GM19043 (cell line): ENCODE measurements around the gene MKNK2.

ENCODE experiments used
- ATAC-seq: cut with Tn5 transposase; IDR thresholded peaks from one replicate; pipeline ENCODE4 v1.9.1; 2021; ENCODE audit warnings: low read depth; ENCODE audit not compliant: unreplicated experiment

The MKNK2 gene

DNA sequence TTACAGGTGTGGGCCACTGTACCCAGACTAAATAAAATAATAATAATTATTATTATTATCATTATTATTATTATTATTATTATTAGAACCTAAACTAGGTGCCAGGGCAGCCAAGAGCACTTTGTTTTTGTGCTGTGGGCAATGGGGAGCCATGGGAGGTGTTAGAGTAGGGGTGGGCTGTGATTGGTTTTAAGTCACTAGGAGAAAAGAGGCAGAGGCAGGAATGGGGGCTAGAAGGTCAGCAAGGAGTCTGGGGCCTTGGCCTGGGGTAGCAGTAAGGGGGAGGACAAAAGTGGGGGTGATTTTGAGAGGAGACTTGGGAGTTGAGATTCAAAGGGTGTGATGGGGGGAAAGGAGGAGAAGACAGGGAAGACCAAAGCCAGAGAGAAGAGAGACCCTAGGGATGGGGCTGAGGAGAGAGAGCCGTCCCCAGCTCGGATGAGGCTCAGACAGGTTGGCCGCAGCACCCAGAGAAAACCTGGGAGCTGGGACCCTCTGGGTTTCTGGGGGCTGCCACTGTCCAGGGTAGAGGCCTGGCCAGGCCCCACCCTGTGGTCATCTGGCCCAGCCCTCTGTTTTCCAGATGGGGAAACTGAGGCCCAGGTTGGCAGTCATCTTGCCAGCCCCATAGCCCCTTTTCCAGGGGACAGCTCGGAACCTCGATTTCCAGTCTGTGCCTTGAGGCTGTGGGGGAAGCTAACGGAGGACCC is 17.8 kb downstream of the MKNK2 start:
- no peak for ATAC-seq

- no peak for ATAC-seq
Observed at GRCh38 chr19:2032296-2032941, 18.6 kb downstream of the MKNK2 start.

DNA sequence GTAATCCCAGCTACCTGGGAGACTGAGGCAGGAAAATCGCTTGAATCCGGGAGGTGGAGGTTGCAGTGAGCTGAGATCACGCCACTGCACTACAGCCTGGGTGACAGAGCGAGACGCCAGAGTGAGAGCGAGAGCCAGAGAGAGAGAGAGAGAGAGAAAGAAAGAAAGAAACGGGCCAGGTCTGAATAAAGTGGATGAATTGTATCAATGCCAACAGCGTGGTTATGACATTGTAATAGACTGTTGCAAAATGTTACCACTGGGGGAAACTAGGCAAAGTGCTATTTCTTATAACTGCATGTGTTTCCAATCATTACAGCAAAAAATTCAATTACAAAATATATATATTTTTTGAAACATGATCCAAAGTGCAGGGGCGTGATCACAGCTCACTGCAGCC is 23.7 kb downstream of the MKNK2 start:
- no peak for ATAC-seq

GRCh38 chr19:2026770-2027169 is 24.3 kb downstream of the MKNK2 start:
- ATAC-seq = no peak

DNA sequence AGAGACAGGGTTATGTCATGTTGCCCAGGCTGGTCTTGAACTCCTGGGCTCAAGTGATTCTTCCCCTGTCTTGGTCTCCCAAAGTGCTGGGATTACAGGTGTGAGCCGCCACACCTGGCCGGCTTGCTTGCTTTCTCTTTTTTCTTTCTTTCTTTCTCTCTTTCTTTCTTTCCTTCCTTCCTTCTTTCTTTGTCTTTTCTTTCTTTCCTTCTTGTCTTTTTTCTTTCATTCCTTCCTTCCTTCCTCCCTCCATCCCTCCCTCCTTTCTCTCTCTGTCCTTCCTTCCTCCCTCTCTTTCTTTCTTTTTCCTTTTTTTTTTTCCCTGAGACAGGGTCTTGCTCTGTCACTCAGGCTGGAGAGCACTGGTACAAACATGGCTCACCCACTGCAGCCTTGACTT is 28.8 kb downstream of the MKNK2 start:
- no peak for ATAC-seq

- no peak for ATAC-seq
Observed at GRCh38 chr19:2021453-2022140, 29.4 kb downstream of the MKNK2 start.

GRCh38 chr19:2018752-2019151 is 32.3 kb downstream of the MKNK2 start:
- no peak for ATAC-seq

GRCh38 chr19:2016041-2016807 is 34.8 kb downstream of the MKNK2 start:
- no peak for ATAC-seq

GRCh38 chr19:2015608-2015950 is 35.5 kb downstream of the MKNK2 start, which contains the start of gene BTBD2:
Gene BTBD2 (minus strand): TSS chr19:2015714. CDS start chr19:2015703, 11 bp downstream.
- ATAC-seq = no peak

DNA sequence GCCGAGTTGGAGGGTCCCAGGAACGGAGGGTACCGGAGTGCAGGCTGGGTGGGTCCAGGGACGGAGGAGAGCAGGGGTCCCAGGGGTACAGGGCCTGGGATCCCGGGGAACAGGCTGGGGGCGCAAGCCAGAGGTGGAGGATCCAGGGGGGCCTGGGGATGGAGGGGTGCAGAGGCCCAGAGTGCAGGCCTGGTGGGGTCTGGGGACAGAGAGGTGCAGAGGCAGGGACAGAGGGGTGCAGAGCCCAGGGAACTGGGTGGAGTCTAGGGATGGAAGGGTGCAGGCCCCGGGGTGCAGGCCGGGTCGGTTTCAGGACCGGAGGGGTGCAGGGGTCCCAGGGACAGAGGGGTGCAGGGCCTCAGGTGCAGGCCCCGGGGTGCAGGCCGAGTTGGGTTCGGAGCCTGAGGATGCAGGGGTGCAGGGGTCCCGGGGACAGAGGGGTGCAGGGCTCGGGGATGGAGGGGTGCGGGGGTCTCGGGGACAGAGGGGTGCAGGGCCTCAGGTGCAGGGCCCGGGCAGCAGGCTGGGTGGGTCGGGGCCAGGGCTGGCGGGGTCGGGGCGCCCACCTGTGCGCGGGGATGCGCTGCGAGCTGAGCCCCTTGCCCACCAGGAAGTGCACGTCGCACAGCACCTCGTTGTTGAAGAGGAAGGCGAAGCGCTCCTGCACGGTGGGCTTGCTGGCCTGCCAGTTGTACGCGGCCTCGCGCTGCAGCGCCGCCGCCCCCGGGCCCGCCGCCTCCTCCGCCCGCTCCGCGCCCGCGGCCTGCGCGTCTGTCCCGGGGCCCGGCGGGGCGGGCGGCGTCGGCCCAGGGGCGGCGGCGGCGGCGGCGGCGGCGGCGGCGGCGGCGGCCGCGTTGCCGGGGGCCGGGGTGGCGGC is 36.1 kb downstream of the MKNK2 start:
- ATAC-seq = no peak

- no peak for ATAC-seq
Observed at GRCh38 chr19:2014131-2014571, 36.9 kb downstream of the MKNK2 start.

- no peak for ATAC-seq
Observed at GRCh38 chr19:2013683-2013961, 37.4 kb downstream of the MKNK2 start.

- ATAC-seq = no peak
Observed at GRCh38 chr19:2012941-2013682, 37.9 kb downstream of the MKNK2 start.

- no peak for ATAC-seq
Observed at GRCh38 chr19:2011169-2011568, 39.9 kb downstream of the MKNK2 start.

GRCh38 chr19:2010135-2010668 is 40.8 kb downstream of the MKNK2 start:
- no peak for ATAC-seq

GRCh38 chr19:2003874-2004273 is 47.2 kb downstream of the MKNK2 start:
- ATAC-seq = no peak

- ATAC-seq = no peak
Observed at GRCh38 chr19:1999856-2000515, 51.1 kb downstream of the MKNK2 start.

- no peak for ATAC-seq
Observed at GRCh38 chr19:1998712-1999708, 52.0 kb downstream of the MKNK2 start.
